Measurements from ENCODE around the gene NDUFS6.

The NDUFS6 gene

DNA sequence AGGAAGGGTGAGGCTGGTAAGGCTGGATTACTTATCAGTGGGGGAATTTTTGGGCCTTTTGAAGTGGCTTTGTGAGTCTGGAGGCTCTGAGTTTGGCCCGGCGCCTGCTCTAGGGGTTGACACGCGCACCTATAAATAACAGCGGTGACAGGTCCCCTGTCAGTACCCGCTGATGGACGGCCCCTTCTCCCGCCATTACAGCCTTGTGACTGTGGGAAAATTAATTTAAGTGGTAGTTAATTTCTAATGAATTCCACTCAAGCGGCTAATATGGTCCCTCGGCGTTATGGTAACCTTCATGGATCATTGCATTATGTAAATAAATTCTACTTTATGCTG lies 18.0 kb upstream of the NDUFS6 start (continued):
- TF ChIP-seq, protein P1, sequence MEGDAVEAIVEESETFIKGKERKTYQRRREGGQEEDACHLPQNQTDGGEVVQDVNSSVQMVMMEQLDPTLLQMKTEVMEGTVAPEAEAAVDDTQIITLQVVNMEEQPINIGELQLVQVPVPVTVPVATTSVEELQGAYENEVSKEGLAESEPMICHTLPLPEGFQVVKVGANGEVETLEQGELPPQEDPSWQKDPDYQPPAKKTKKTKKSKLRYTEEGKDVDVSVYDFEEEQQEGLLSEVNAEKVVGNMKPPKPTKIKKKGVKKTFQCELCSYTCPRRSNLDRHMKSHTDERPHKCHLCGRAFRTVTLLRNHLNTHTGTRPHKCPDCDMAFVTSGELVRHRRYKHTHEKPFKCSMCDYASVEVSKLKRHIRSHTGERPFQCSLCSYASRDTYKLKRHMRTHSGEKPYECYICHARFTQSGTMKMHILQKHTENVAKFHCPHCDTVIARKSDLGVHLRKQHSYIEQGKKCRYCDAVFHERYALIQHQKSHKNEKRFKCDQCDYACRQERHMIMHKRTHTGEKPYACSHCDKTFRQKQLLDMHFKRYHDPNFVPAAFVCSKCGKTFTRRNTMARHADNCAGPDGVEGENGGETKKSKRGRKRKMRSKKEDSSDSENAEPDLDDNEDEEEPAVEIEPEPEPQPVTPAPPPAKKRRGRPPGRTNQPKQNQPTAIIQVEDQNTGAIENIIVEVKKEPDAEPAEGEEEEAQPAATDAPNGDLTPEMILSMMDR (tag by site-specific recombination; IDR thresholded peaks at IDR 0.05): no peak
- no peak for TF ChIP-seq ZNF701 (tag by site-specific recombination; IDR thresholded peaks at IDR 0.05)
- peak; percentile 70 for TF ChIP-seq GLIS1 (tag by site-specific recombination; IDR thresholded peaks at IDR 0.05)
- no peak for TF ChIP-seq ZNF391 (tag by site-specific recombination; IDR thresholded peaks at IDR 0.05; ENCODE audit: borderline replicate concordance, low read depth)
- TF ChIP-seq ZEB2 (tag by site-specific recombination; IDR thresholded peaks at IDR 0.05): 0 out of 2 replicates have a peak, but pooled peaks have one; percentile 42
- TF ChIP-seq ZNF302 (tag by site-specific recombination; IDR thresholded peaks at IDR 0.05; ENCODE audit: low read depth): no peak
- TF ChIP-seq ZNF548 (tag by site-specific recombination; IDR thresholded peaks at IDR 0.05): no peak
- TF ChIP-seq ZNF549 (tag by site-specific recombination; IDR thresholded peaks at IDR 0.05): no peak
- no peak for TF ChIP-seq ZNF677 (tag by site-specific recombination; IDR thresholded peaks at IDR 0.05)
- TF ChIP-seq, protein P2, sequence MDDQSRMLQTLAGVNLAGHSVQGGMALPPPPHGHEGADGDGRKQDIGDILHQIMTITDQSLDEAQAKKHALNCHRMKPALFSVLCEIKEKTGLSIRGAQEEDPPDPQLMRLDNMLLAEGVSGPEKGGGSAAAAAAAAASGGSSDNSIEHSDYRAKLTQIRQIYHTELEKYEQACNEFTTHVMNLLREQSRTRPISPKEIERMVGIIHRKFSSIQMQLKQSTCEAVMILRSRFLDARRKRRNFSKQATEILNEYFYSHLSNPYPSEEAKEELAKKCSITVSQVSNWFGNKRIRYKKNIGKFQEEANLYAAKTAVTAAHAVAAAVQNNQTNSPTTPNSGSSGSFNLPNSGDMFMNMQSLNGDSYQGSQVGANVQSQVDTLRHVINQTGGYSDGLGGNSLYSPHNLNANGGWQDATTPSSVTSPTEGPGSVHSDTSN (CRISPR knock-in tag; IDR thresholded peaks at IDR 0.05): no peak
- no peak for TF ChIP-seq ZNF174 (tag by site-specific recombination; IDR thresholded peaks at IDR 0.05)
- TF ChIP-seq, protein P3, sequence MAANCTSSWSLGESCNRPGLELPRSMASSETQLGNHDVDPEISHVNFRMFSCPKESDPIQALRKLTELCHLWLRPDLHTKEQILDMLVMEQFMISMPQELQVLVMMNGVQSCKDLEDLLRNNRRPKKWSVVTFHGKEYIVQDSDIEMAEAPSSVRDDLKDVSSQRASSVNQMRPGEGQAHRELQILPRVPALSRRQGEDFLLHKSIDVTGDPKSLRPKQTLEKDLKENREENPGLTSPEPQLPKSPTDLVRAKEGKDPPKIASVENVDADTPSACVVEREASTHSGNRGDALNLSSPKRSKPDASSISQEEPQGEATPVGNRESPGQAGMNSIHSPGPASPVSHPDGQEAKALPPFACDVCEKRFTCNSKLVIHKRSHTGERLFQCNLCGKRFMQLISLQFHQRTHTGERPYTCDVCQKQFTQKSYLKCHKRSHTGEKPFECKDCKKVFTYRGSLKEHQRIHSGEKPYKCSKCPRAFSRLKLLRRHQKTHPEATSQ (tag by site-specific recombination; IDR thresholded peaks at IDR 0.05): no peak
- TF ChIP-seq EGR2 (tag by site-specific recombination; IDR thresholded peaks at IDR 0.05; ENCODE audit: low read depth): no peak
- no peak for TF ChIP-seq HOXD13 (CRISPR knock-in tag; IDR thresholded peaks at IDR 0.05; ENCODE audit: borderline replicate concordance)
- no peak for TF ChIP-seq ZNF501 (tag by site-specific recombination; IDR thresholded peaks at IDR 0.05)
- no peak for TF ChIP-seq GLIS2 (tag by site-specific recombination; IDR thresholded peaks at IDR 0.05)
- TF ChIP-seq ZBTB17 (tag by site-specific recombination; IDR thresholded peaks at IDR 0.05): no peak
- TF ChIP-seq ZNF777 (tag by site-specific recombination; IDR thresholded peaks at IDR 0.05; ENCODE audit: borderline replicate concordance): no peak
- no peak; the same call in 1 of the 2 replicates for TF ChIP-seq ZNF366 (tag by site-specific recombination; conservative IDR thresholded peaks at IDR 0.05)
- no peak for TF ChIP-seq ZNF514 (tag by site-specific recombination; IDR thresholded peaks at IDR 0.05)
- TF ChIP-seq, protein P4, sequence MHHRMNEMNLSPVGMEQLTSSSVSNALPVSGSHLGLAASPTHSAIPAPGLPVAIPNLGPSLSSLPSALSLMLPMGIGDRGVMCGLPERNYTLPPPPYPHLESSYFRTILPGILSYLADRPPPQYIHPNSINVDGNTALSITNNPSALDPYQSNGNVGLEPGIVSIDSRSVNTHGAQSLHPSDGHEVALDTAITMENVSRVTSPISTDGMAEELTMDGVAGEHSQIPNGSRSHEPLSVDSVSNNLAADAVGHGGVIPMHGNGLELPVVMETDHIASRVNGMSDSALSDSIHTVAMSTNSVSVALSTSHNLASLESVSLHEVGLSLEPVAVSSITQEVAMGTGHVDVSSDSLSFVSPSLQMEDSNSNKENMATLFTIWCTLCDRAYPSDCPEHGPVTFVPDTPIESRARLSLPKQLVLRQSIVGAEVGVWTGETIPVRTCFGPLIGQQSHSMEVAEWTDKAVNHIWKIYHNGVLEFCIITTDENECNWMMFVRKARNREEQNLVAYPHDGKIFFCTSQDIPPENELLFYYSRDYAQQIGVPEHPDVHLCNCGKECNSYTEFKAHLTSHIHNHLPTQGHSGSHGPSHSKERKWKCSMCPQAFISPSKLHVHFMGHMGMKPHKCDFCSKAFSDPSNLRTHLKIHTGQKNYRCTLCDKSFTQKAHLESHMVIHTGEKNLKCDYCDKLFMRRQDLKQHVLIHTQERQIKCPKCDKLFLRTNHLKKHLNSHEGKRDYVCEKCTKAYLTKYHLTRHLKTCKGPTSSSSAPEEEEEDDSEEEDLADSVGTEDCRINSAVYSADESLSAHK (tag by site-specific recombination; IDR thresholded peaks at IDR 0.05): no peak
- no peak for TF ChIP-seq SP3 (tag by site-specific recombination; IDR thresholded peaks at IDR 0.05)
- no peak for TF ChIP-seq ZNF132 (tag by site-specific recombination; IDR thresholded peaks at IDR 0.05; ENCODE audit: borderline replicate concordance)
- TF ChIP-seq MZF1 (tag by site-specific recombination; IDR thresholded peaks at IDR 0.05; ENCODE audit: borderline replicate concordance): 0 out of 2 replicates have a peak, but pooled peaks have one; percentile 40
- TF ChIP-seq ZNF138 (tag by site-specific recombination; IDR thresholded peaks at IDR 0.05; ENCODE audit: borderline replicate concordance): no peak
- TF ChIP-seq SETDB1 (IDR thresholded peaks at IDR 0.05; ENCODE audit: insufficient read length, low read length): no peak
- TF ChIP-seq, protein P5, sequence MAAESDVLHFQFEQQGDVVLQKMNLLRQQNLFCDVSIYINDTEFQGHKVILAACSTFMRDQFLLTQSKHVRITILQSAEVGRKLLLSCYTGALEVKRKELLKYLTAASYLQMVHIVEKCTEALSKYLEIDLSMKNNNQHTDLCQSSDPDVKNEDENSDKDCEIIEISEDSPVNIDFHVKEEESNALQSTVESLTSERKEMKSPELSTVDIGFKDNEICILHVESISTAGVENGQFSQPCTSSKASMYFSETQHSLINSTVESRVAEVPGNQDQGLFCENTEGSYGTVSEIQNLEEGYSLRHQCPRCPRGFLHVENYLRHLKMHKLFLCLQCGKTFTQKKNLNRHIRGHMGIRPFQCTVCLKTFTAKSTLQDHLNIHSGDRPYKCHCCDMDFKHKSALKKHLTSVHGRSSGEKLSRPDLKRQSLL (tag by site-specific recombination; IDR thresholded peaks at IDR 0.05): no peak
- no peak for TF ChIP-seq ZNF223 (tag by site-specific recombination; IDR thresholded peaks at IDR 0.05)
- no peak for TF ChIP-seq ZNF473 (tag by site-specific recombination; IDR thresholded peaks at IDR 0.05)
- peak; percentile 57; the same call in 1 of the 2 replicates for TF ChIP-seq YY1 (tag by site-specific recombination; IDR thresholded peaks at IDR 0.05)
- TF ChIP-seq SP2 (tag by site-specific recombination; IDR thresholded peaks at IDR 0.05): peak; percentile 37; the same call in 1 of the 2 replicates
- TF ChIP-seq, protein P6, sequence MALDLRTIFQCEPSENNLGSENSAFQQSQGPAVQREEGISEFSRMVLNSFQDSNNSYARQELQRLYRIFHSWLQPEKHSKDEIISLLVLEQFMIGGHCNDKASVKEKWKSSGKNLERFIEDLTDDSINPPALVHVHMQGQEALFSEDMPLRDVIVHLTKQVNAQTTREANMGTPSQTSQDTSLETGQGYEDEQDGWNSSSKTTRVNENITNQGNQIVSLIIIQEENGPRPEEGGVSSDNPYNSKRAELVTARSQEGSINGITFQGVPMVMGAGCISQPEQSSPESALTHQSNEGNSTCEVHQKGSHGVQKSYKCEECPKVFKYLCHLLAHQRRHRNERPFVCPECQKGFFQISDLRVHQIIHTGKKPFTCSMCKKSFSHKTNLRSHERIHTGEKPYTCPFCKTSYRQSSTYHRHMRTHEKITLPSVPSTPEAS (tag by site-specific recombination; IDR thresholded peaks at IDR 0.05): no peak
- peak; percentile 44; the same call in 1 of the 2 replicates for TF ChIP-seq ZXDB (tag by site-specific recombination; IDR thresholded peaks at IDR 0.05)
- TF ChIP-seq ZSCAN16 (tag by site-specific recombination; IDR thresholded peaks at IDR 0.05): no peak
